ENCODE results near the gene ABHD1. TPM values are rescaled to one million over a fixed set of nuclear protein-coding genes. Genes with fewer than 3 reads are reported as not detected.

ABHD1 gene
- total and polyA plus RNA-seq, 2 experiments from 2014 or later: 0.38 to 0.55 TPM

DNA sequence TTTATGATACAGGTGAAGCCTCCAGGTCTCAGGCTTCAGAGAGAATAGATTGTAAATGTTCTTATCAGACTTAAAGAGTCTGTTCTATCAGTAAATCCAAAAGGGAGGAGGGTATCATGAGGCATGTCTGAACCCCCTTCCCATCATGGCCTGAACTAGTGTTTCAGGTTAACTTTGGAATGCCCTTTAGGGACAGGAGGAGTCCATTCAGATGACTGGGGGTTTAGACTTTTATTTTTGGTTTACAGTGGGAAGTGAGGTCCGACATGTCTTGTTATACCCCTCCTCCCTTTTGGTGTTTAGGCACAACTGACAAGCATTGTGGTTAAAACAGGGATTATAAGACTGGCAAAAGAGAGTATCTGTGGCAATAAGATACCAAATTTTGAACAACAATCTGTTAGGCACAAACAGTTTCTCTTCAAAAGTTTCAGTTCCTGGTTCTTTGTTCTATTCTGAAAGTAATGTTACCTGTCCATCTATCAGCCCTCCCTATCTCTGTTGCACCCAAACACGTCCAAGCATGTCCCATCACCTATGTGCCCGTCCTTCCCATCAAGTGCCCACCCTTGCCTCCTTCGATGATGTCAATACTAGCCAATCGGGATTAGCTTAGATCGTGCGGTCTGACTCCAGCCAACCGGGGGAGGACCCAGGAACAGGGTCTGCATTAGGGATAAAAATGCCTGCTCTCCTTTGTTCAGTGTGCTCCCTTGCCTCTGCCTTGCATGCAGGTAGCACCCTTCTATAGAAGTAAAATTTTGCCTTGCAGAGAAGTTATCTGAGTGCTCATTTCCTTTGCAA, 41.5 kb downstream of the ABHD1 start:
- peaks cover 7% of the 10 kb centered on the region; the same call in 2 of the 3 replicates for H3K36me3 Mint-ChIP-seq (ENCODE audit: low read depth)
- H3K27ac ChIP-seq (ENCODE audit: low read depth): no peak overlapping the region
- H3K4me1 Mint-ChIP-seq: peaks cover 7% of the 10 kb centered on the region; the same call in 2 of the 3 replicates
- no peak overlapping the region for H3K27ac Mint-ChIP-seq
- H3K79me2 ChIP-seq (replicated peaks; ENCODE audit: insufficient read depth): no peaks in the 10 kb centered on the region
- peaks cover 9% of the 10 kb centered on the region; the same call in 2 of the 3 replicates for H3K9me3 Mint-ChIP-seq
- no peaks in the 10 kb centered on the region for H4K20me1 ChIP-seq (replicated peaks; ENCODE audit: insufficient read depth)
- no peaks in the 10 kb centered on the region for H3K36me3 ChIP-seq (ENCODE audit: insufficient read depth)
- H2AFZ ChIP-seq: peak overlapping the region; percentile 59; the same call in 1 of the 2 replicates
- H3K4me1 ChIP-seq (ENCODE audit: insufficient read depth): no peaks in the 10 kb centered on the region; the same call in 1 of the 2 replicates
- H3K27me3 ChIP-seq (ENCODE audit: insufficient read depth): no peaks in the 10 kb centered on the region
- H3K9me2 ChIP-seq (ENCODE audit: insufficient read depth): no peaks in the 10 kb centered on the region
- no peak overlapping the region for H3K4me3 Mint-ChIP-seq
- H3K4me2 ChIP-seq: no peak overlapping the region
- no peaks in the 10 kb centered on the region for H3K27me3 Mint-ChIP-seq (ENCODE audit: insufficient read depth, low read depth, poor library complexity)
- ATAC-seq: 0 out of 3 replicates have a peak, but pooled peaks have one; percentile 10
- H3F3A ChIP-seq (replicated peaks; ENCODE audit: low read depth): no peaks in the 10 kb centered on the region
- no peak overlapping the region for H3K4me3 ChIP-seq
- TF ChIP-seq NANOG (IDR thresholded peaks at IDR 0.05; ENCODE audit: borderline replicate concordance) (no peak), REST (IDR thresholded peaks at IDR 0.05; ENCODE audit: unreplicated experiment) (no peak), CREB1 (CRISPR knock-in tag; IDR thresholded peaks at IDR 0.05; ENCODE audit: low read depth) (no peak)
- DNase-seq (ENCODE audit: low spot score): no peak

GRCh38 chr2:27170581-27171337, 47.1 kb downstream of the ABHD1 start:
- ATAC-seq (no peak), DNase-seq (ENCODE audit: low spot score) (no peak)
- Histone ChIP-seq H3K4me1 (ENCODE audit: insufficient read depth) (no peaks in the 10 kb centered on the region; the same call in 1 of the 2 replicates), H3K79me2 (replicated peaks; ENCODE audit: insufficient read depth) (no peaks in the 10 kb centered on the region), H3F3A (replicated peaks; ENCODE audit: low read depth) (no peaks in the 10 kb centered on the region), H3K27me3 (ENCODE audit: insufficient read depth) (no peaks in the 10 kb centered on the region), H3K36me3 (ENCODE audit: insufficient read depth) (no peaks in the 10 kb centered on the region), H4K20me1 (replicated peaks; ENCODE audit: insufficient read depth) (no peaks in the 10 kb centered on the region), H2AFZ (peak overlapping the region; percentile 99), H3K9me2 (ENCODE audit: insufficient read depth) (no peaks in the 10 kb centered on the region), H3K27ac (ENCODE audit: low read depth) (no peak overlapping the region), H3K4me3 (no peak overlapping the region), H3K4me2 (peak overlapping the region; percentile 80; the same call in 1 of the 2 replicates)
- no peaks in the 10 kb centered on the region for H3K36me3 Mint-ChIP-seq (ENCODE audit: low read depth)
- no peaks in the 10 kb centered on the region for H3K9me3 Mint-ChIP-seq
- H3K4me1 Mint-ChIP-seq: peaks cover 7% of the 10 kb centered on the region; the same call in 2 of the 3 replicates
- H3K27ac Mint-ChIP-seq: no peak overlapping the region
- peak overlapping the region; percentile 16; the same call in 2 of the 3 replicates for H3K4me3 Mint-ChIP-seq
- H3K27me3 Mint-ChIP-seq (ENCODE audit: insufficient read depth, low read depth, poor library complexity): no peaks in the 10 kb centered on the region
- no peak for TF ChIP-seq ZNF462 (CRISPR knock-in tag; IDR thresholded peaks at IDR 0.05)
- TF ChIP-seq, protein P1, sequence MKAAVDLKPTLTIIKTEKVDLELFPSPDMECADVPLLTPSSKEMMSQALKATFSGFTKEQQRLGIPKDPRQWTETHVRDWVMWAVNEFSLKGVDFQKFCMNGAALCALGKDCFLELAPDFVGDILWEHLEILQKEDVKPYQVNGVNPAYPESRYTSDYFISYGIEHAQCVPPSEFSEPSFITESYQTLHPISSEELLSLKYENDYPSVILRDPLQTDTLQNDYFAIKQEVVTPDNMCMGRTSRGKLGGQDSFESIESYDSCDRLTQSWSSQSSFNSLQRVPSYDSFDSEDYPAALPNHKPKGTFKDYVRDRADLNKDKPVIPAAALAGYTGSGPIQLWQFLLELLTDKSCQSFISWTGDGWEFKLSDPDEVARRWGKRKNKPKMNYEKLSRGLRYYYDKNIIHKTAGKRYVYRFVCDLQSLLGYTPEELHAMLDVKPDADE (IDR thresholded peaks at IDR 0.05): no peak

Measured in GM23338 (cell line).